Activated CD8-positive, alpha-beta memory T cell treated with anti-CD3 and anti-CD28 coated beads for 36 hours (primary cell): Measurements from ENCODE around the gene ONECUT1. TPM values are rescaled to one million over a fixed set of nuclear protein-coding genes. Genes with fewer than 3 reads are reported as not detected.

ENCODE experiments used
- CTCF ChIA-PET: fragments of 350-600 bp; sonication (Branson Sonifier 250); formaldehyde crosslinking; loops from one replicate; lab custom pipeline; 2021; ENCODE audit warnings: antibody characterized with exemption; lab: Charles Lee
- POLR2A ChIA-PET: fragments of 350-600 bp; sonication (Branson Sonifier 250); formaldehyde crosslinking; loops from one replicate; lab custom pipeline; 2021; ENCODE audit warnings: antibody characterized with exemption; lab: Charles Lee
- total RNA-seq, 2 experiments: library from RNA; stranded (reverse); gene quantifications; one replicate each; pipeline ENCODE4 v1.2.3, GENCODE V29; 2021

Gene ONECUT1
- total RNA-seq, 2 experiments from 2014 or later = not detected

- ChIA-PET CTCF (no interaction called here), POLR2A (no interaction called here)
Observed at GRCh38 chr15:52716536-52716935, 73.6 kb downstream of the ONECUT1 start.

GRCh38 chr15:52715411-52715810 is 74.7 kb downstream of the ONECUT1 start:
- CTCF ChIA-PET = no interaction called here
- POLR2A ChIA-PET = no interaction called here

GRCh38 chr15:52714968-52715367 is 75.2 kb downstream of the ONECUT1 start:
- ChIA-PET POLR2A (no interaction called here), CTCF (no interaction called here)

- POLR2A ChIA-PET = no interaction called here
- CTCF ChIA-PET = interaction anchor here (0.7 to 1.4 kb wide), 2 partner anchors 20 to 175 kb away, joined by 3 to 4 read pairs; no protein-coding TSS in a partner anchor
Observed at GRCh38 chr15:52710708-52711389, 79.3 kb downstream of the ONECUT1 start.

- POLR2A ChIA-PET = no interaction called here
- CTCF ChIA-PET = interaction anchor here (0.7 to 1.4 kb wide), 2 partner anchors 21 to 174 kb away, joined by 3 to 4 read pairs; no protein-coding TSS in a partner anchor
Observed at GRCh38 chr15:52710050-52710707, 80.0 kb downstream of the ONECUT1 start.

- POLR2A ChIA-PET = no interaction called here
- CTCF ChIA-PET = no interaction called here
Observed at GRCh38 chr15:52709187-52709981, 80.8 kb downstream of the ONECUT1 start.

Other genes with a start within 250 kb of the ONECUT1 start
- 100 to 1,000 TPM; 199 to 205 TPM for gene ARPP19, start 221.3 kb downstream of the ONECUT1 start, total RNA-seq
- 10 to 100 TPM; 10.9 to 11.7 TPM for gene ATOSA, start 110.9 kb downstream of the ONECUT1 start, total RNA-seq